Left renal pelvis (tissue), 4 donors: ENCODE results near the gene ZMYND11. TPM values are rescaled to one million over a fixed set of nuclear protein-coding genes. Genes with fewer than 3 reads are reported as not detected.
"Not testable (repeated sequence)": the region's sequence is repeated elsewhere in the genome, so short reads cannot be mapped to it uniquely, and the experiment has no call there.

ENCODE experiments used
- DNase-seq, 4 donors: peaks; one replicate each; pipeline ENCODE4 v3.0.0-alpha.2; 2013; ENCODE audit warnings: low read depth in 4 of 4, low spot score in 3 of 4
- polyA plus RNA-seq, 4 donors: library from polyadenylated mRNA; unstranded; fragments of 120-200 nt; gene quantifications; one replicate each; pipeline ENCODE4 v1.2.1, GENCODE V29; 2013; ENCODE audit not compliant: insufficient read length in 4 of 4

The ZMYND11 gene
- polyA plus RNA-seq, 4 donors = 99.9 to 117 (median 108) TPM

DNA sequence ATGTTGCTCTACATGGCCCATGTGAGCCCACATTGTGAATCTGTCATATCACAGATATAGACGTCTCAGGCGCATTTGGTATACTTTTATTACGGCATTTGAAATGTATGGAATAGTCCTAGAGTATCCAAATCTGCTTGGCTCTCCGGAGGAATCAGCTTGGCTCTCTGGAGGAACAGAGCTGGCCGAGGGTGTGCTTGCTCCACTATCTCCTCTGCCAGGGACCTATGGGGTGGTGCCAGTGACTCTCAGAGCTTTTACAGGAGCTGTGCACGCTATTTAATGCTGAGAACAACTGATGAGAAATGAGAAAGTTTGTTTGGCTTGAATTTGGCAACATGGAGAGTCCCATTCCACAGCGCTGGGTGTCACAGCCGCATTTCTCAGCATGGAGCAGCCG lies 144.0 kb downstream of the ZMYND11 start:
- no peak for DNase-seq

DNA sequence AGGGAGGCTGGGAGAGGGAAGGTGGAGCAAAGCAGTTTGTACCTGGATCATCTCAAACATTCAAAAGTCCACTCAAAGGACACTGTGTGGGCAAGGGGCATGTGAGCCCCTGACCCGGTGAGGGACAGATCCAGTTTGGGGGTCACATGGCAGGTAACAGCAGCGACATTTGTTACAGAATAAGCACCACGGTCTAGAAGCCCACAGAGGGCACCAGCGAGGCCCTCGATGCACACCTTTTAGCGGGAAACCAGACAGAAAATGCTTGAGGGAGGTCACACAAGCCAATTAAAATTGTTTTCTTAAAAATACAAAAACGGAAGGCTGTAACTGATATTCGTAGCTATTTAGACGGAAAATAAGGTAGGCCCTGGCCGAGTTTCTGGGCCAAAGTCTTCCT lies 144.4 kb downstream of the ZMYND11 start:
- DNase-seq = no peak

DNA sequence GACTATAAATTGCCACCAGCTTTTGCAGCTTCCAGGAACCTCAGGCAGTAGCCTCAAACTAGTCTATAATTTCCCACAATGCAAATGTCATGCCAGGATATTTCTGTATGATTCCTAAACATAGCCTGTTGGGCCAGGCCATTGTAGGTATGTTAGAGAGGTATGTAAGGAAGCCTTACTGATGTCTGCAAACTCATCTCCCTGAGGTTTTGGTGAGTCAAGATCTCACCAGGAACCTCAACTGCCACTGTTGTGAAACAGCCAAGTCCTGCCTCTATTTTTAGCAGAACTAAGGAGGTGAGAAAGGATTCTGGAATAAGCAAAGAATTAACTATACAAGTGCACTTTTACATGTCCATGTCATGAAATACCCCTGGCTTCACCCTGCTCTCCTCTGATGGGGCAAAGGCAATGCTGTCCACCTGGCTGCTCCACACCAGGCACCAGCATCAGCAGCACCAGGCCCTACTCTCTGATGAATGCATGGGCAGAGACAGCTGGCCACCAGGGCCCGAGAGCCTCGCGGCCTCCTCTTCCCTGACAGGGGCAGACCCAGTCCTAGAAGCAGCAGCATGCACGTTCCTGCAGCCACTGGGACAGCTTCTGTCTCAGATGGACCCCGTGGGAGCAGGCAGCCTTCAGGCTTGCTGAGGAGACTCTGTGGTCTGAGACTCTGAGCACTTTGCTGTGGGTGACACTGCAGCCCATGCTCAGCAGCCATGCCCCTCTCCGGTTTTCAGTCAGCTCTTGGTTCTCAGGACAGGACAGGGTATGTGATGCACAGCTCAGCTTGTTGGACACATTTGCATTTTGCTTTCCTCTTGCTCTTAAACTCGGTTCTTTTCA lies 147.3 kb downstream of the ZMYND11 start:
- DNase-seq = no peak

DNA sequence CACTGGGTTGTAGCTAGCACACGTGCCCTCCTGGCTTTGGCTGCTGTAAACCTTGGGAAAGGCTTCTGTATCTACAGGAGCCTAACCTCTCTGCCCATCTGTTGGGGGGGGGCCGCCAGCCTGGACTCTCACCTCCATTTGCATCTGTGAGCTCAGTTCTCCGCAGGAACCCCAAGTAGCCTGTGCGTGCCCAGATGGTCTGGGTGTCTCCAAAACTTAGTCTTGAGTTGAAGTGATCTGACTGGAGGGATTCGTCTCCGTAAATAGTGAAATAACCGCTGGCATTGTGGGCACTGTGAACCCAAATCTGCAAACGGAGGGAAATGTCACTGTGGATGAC lies 147.9 kb downstream of the ZMYND11 start:
- DNase-seq = no peak

DNA sequence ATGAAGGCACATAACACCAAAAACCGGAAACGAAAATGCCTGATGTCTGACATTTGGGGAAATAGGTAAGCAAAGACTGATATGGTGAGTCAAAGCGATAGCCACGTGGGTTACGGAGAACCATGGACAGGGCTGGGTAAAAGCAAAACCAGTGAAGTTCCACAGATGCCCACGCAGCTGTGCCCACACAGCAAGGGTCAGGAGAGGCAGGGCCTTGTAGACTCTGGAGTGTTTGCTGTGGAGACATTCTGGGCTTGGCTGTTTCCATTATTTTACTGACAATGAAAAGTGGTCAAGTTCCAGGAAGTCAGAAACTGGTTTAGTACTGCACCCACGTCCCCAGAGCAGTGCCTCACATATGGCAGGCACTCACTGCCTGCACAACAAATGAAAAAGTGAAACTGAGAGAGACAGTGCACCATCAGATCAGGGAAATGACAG lies 148.7 kb downstream of the ZMYND11 start:
- DNase-seq = no peak

DNA sequence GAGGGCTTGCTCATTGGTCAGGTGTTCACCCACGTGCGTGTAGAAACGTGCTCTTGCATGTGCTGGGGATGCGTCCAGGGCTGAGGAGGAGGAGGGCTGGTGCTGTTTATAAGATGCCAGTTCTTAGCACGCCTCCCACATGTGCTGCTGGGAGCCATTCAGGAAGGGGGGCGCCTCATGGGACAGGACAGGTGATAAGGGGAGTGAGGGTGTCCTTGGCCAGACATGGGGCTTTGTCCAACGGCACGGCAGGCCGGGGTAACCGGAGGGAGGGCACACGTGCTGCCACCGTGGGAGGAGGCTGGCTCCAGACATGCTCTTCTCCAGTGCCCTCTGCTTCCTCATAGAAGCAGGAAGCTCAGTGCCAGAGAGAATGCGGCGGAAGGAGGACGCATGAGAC lies 150.0 kb downstream of the ZMYND11 start:
- no peak for DNase-seq

DNA sequence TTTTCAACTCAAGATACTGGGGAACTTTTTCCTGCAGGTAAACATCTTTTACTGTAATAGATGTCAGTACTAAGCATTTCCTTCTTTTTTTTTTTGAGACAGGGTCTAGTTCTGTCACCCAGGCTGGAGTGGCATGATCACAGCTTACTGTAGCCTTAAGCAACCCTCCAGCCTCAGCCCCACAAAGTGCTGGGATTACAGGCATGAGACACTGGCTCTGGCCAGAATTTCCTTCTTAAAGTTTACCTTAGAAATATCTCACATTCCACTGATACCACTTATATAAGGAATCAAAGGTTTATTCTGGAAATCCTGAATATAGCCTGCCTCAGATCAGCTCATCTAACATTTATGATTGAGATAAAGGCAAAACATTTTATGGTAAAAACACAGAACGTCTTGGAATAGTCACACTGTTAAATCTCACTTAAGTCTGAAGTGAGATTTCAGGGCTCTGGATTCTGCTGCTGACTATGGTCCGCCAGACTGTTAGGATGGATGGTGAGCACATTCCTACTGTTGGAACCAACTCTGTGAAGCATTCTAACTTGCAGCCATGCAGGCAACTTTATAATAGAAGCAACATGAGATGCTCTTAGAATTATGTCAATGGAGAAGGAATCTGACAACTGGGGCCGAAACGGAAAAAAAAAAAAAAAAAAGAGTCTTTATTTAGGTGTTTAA lies 151.9 kb downstream of the ZMYND11 start:
- DNase-seq = no peak

DNA sequence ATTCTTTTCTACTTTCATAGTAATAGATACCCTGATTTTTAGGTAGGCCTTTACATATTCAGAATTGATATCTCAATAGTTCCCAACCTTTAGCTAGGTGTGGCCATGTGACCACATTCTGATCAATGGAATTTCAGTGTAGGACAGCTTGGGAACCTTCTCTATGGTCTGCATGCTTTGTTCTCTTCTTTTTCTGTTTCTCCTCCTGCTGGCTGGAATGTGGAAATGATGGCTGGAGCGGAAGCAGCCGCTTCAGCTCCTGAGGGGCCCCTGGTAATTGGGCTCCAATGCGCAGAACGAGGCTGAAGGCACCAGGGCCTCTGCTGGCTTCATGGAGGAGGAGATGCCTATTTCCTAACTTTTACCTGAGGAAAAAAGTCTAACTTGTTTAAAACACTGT lies 152.6 kb downstream of the ZMYND11 start:
- no peak for DNase-seq

DNA sequence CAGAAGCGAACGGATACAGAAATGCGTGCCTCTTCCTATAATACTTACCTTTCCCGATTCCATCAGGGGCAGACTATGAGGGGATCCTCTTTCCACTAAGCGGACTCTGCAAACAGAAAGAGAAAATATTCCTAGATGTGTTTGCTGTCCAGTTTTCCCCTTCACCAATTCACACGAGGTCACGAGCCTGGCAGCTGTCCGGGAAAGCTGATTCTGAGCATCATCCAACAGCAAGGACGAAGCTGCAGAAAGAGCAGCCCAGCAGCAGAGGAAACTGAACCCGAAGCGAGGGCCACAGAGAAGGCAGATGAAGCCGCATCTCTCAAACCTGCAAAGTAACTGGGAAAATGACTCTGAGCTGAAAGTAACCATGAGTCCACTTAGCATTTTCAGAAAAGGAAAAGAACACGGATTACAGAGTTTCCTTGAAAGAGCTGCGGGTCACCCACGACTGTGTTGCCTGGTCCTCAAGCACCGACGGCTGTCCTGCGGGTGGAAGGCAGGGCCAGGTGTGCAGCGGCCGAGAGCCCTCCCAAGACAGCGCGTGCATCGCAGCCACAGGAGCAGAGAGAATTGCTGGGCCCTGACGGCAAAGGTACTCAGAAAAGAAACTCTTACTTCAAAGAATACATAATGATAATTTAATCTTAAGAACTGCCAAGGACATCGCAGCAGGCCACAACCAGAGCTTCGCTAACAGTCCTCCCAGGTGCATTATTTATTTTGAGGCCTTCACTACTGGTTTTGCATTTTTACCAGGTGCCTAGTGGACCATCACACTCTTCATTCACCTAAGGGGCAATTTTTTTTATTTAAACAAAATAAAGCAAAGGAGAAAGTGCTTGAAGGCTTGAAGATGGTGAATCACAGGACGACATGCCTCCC lies 153.3 kb downstream of the ZMYND11 start:
- no peak for DNase-seq

DNA sequence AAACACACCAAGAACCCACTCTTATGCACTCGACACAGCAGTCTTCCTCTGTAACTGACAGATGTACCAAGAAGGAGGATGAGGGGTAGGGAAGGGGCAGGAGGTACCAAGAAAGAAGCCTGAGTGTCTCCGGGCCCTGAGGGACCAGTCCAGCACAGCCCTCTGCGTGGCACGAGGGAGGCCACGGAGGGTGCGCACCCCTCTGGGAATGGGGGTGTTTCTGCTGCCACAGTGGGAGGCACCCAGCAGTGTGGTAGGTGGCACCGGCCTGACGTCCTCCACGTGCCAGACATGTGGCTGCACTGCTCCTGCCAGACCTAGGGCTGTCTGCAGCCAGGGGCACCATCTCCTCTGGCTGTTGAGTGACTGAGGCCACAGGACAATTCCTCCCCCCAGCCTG lies 154.3 kb downstream of the ZMYND11 start:
- no peak for DNase-seq

DNA sequence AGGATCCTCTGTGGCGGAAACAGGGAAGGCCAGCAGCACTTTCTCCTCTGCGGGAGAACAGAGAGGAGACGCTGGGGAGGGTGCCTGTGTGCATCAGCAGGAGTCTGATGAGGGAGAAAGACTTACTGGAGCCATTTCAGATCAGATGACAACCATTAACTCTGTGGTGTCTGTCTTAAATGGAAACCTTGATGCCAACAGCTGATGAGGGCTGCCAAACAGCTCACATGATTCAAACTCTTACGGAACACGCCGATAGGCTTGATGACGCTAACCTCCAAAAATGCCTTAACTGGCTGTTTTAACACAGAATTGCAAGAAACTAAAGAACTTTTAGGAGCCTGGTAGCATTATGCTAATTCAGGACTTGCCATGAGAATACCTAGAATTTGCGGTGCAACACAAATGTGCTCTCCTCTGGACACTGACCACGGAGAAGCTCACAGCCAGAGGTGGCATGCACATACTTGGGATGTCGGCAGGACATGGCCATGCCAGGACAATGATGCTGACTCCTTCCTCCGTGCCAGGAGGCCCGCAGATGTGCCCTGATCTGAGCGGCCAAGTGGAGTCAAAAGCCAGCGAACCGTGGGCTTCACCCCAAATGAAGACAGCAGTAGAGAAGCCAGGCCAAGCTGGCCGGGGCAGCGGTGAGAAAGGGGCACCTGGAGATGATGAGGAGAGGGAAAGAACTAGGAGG lies 154.9 kb downstream of the ZMYND11 start:
- DNase-seq = no peak

DNA sequence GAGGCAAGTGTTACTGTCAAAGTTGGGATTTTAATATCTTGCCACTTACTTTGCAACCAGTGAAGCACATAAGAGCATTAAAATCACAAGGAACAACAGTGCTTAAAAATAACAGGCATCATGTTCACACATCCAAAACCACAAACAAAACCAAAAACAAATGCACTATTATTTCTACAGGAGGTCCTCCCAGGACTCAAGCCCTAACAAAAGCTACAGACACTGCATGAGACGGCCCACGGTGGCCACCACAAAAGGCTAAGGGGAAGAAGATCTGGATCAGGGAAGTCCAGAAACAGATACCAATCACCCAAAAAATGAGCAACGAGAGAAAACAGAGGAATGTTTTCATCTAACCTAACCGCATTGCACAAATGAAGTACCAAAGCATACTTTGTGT lies 158.4 kb downstream of the ZMYND11 start:
- DNase-seq = no peak

DNA sequence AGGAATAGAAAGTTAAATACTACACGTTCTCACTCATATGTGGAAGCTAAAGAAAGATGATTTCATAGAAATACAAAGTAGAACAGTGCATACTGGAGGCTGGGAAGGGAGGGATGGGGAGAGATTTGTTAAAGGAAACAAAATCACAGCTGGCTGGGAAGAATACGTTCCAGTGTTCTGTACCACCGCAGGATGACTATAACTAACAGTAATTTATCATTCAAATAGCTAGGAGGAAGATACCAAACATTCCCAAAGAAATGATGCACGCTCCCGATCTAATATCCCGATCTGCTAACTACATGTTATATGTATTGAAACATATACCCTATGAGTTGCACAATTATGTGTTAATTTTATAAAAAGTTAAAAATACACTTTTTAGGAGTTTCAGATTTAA lies 162.3 kb downstream of the ZMYND11 start:
- DNase-seq = no peak

DNA sequence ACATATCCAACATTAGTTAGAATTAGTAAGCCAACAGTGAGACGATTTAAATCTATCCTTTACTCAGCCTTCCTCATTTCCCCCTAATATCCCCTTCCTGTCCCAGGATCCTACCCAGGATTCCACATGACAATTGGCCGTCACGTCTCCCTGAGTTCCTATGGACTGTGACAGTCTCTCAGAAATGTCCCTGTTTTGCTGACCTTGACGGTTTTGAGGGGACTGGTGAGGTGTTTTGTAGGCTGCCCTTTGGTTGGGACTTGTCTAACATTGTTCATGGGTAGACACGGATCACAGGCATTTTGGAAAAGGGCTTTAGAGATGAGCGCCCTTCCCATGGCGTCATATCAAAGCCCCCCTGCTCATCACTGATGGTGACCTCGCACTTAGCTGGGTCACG lies 162.8 kb downstream of the ZMYND11 start:
- DNase-seq = no peak

DNA sequence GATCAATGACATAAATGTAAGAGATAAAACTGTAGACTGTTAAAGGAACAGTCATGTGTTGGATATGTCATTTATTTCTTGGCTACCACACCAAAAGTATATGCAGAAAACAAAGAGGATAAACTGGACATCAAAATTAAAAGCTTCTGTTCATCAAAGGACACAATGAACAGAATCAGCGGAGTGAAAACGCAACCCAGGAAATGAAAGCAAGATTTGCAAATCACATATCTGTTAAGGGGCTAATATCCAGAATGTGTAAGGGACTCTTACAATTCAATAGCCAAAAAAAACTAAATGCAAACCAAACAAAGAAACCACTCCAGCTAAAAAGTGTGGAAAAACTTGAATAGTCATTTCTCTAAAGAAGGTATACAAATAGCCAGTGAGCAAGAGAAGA lies 164.3 kb downstream of the ZMYND11 start:
- DNase-seq = no peak

DNA sequence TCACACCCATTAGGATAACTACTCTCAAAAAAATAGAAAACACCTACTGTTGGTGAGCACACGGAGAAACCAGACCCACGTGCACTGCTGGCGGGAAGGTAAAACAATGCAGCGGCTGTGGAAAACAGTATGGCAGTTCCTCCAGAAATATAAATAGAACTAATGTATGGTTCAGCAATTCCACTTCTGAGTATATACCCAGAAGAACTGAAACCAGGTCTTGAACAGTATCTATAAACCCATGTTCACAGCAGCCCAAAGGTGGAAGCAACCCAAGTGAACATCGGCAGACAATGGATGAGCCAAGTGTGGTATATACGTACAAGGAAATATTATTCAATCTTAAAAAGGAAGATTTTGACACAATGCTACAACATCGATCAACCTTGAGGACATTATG lies 164.7 kb downstream of the ZMYND11 start:
- DNase-seq = no peak

DNA sequence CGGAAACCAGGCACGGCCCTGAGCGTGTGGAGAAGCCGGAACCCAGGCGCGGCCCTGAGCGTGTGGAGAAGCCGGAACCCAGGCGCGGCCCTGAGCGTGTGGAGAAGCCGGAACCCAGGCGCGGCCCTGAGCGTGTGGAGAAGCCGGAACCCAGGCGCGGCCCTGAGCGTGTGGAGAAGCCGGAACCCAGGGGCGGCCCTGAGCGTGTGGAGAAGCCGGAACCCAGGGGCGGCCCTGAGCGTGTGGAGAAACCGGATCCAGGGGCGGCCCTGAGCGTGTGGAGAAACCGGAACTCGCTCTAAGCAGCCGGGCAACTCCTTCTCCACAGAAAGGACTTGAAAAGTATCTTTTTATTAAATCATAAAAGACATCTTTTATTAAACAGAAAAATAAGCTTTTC lies 165.3 kb downstream of the ZMYND11 start:
- not testable (repeated sequence) for DNase-seq

DNA sequence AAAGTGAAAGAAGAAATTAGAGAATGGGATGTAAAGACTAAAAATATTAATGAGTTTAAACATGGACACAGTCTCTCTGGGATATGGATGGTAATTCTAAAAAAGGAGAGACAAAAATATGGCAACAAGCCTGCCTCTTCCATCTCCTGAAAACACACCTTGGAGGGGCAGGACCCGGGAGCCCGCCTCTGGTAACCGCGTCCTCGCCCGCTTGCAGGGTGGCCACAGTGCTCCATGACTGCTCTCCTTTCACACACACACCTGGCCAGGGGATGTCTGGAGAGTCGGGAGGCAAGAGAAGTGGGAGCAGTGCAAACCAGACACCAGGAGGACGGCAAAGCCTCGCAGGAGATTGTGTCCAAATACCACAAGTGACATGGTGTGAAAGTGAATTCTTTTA lies 166.3 kb downstream of the ZMYND11 start:
- no peak for DNase-seq
